GM12801 (cell line): ENCODE data around the gene ACBD4.

ENCODE experiments used
- TF ChIP-seq, protein P1 (sequence below): IDR thresholded peaks from one replicate; pipeline ENCODE4 v1.5.1; 2011; ENCODE audit warnings: control low read depth; ENCODE audit not compliant: insufficient read length; ENCODE audit errors: extremely low read depth

ACBD4 gene

GRCh38 chr17:45144199-45145034 lies 8.9 kb downstream of the ACBD4 start:
- TF ChIP-seq, protein P1, sequence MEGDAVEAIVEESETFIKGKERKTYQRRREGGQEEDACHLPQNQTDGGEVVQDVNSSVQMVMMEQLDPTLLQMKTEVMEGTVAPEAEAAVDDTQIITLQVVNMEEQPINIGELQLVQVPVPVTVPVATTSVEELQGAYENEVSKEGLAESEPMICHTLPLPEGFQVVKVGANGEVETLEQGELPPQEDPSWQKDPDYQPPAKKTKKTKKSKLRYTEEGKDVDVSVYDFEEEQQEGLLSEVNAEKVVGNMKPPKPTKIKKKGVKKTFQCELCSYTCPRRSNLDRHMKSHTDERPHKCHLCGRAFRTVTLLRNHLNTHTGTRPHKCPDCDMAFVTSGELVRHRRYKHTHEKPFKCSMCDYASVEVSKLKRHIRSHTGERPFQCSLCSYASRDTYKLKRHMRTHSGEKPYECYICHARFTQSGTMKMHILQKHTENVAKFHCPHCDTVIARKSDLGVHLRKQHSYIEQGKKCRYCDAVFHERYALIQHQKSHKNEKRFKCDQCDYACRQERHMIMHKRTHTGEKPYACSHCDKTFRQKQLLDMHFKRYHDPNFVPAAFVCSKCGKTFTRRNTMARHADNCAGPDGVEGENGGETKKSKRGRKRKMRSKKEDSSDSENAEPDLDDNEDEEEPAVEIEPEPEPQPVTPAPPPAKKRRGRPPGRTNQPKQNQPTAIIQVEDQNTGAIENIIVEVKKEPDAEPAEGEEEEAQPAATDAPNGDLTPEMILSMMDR = no peak

GRCh38 chr17:45145035-45145389 lies 9.5 kb downstream of the ACBD4 start:
- TF ChIP-seq, protein P1 = no peak

GRCh38 chr17:45146166-45146565 lies 10.7 kb downstream of the ACBD4 start:
- TF ChIP-seq, protein P1 = no peak

DNA sequence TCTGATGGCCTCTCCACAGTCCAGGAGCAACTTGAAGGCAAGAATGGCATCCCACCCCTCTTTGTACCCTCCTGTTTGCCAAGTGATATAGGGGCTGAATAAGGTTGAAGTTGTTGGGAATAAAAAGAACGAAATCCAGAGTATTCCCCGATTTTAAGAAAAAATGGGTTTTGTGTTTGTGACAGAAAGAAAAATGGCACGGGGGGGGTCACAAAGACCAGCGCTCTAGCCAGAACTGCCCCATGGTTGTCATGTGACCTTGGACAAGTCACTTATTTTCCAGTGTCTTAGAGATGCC lies 11.1 kb downstream of the ACBD4 start:
- TF ChIP-seq, protein P1 = no peak

DNA sequence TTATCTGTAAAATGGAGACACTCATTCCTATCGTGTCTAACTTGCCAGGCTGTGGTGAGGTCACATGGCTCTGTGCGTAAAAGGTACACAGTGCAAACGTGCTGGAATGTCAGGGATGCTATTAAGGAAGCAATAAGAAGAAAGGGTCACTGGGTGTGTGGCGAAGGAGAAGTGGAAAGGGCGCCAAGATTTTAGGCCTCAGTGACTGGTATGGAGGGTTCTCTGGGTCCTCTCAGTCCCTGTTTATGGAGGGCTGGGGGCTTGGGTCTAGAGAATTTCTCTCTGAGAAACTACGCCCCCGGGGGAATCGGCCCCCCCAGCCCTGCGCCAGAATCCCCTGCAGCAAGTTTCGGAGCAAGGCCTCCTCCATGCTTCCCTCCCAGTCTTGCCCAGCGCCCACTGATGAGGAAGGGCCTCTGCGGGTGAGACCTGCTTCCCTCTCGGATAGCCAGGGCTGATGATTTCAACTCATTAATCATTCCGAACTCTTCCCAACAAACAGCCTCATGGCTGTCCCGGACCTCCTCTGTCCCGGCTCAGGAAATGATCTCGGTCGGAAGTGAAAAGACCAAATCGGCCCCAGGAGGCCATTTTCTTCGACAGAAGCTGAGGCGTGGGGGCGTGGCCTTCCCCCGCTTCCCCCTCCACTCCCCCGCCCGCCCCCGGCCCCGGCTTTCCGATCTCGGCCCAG lies 11.5 kb downstream of the ACBD4 start:
- TF ChIP-seq, protein P1 = no peak

DNA sequence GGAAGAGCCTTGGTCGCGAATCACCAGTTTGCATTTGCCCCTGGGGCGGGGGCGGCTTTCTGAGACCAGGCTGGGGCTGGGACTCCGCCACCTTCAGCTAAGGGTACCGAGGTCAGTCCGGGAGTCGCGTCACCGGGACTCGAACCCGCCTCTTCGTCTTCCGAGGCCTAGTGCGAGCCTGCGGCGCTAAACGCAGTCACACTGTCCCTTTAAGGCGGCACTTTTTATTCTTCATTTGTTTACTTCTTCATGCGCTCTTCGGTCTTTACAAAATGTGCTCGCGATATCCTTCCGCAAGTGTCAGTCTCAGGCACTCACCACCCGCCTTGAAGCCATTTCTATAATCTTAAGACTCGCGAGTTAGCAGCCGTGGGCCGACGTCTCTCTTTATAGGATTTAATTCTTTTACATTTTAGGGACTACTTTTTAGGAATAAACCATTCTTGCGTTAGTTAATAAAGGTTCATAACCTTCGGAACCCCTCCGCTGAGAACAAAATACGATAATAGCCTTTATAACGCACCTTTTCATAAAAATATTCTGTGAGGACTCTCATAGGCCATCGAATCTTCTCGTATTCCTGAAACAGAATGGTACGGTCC lies 12.2 kb downstream of the ACBD4 start:
- TF ChIP-seq, protein P1 = no peak

GRCh38 chr17:45148183-45149036 lies 12.9 kb downstream of the ACBD4 start, which contains the start of gene HEXIM1:
HEXIM1 (plus strand) TSS chr17:45148475; CDS start chr17:45149191, 716 bp downstream.
- TF ChIP-seq, protein P1 = no peak
